Parietal lobe (tissue), 2 donors: Measurements from ENCODE around the gene KLHL2. TPM values are rescaled to one million over a fixed set of nuclear protein-coding genes. Genes with fewer than 3 reads are reported as not detected.

Source experiments
- small RNA-seq: library from RNA; depleted of rRNA; stranded (forward); fragments of <200 nt; gene quantifications from one replicate; pipeline ENCODE3, GENCODE V24; 2014; ENCODE audit warnings: low replicate concordance
- total RNA-seq: library from RNA; depleted of rRNA; stranded (reverse); fragments of >200 nt; gene quantifications from one replicate; pipeline ENCODE4 v1.2.3, GENCODE V29; 2014

Gene KLHL2
- total RNA-seq: 62.3 TPM

GRCh38 chr4:165207431-165208220 is at the start of gene KLHL2:
KLHL2 (plus strand) TSS chr4:165207561; CDS start chr4:165207877, 316 bp downstream.

GRCh38 chr4:165327211-165328100 is 120.1 kb downstream of the KLHL2 start, which contains the start of gene MSMO1:
MSMO1 (plus strand) TSS chr4:165327669; CDS start chr4:165333371, 5,702 bp downstream.

Small RNA genes lying within 50 kb of the gene (small RNA-seq; reads per million reads assigned to genes)
- gene RNU4-87P: not detected

Other genes with a start within 250 kb of the KLHL2 start
- 1.6 TPM for gene TRIM61, start 229.9 kb upstream of the KLHL2 start, total RNA-seq
- not detected for gene TRIM60, start 175.6 kb upstream of the KLHL2 start, total RNA-seq
- not detected for gene TRIM75, start 153.7 kb upstream of the KLHL2 start, total RNA-seq
- 5.3 TPM for gene TMEM192, start 94.7 kb upstream of the KLHL2 start, total RNA-seq
- gene MSMO1, start 120.1 kb downstream of the KLHL2 start, total RNA-seq: 316 TPM
- 376 TPM for gene CPE, start 171.4 kb downstream of the KLHL2 start, total RNA-seq